ENCODE results near the gene SINHCAF.
"Not testable (repeated sequence)": the region's sequence is repeated elsewhere in the genome, so short reads cannot be mapped to it uniquely, and the experiment has no call there.

The SINHCAF gene

GRCh38 chr12:31325877-31326631 is at the start of gene SINHCAF:
Gene SINHCAF (minus strand): TSS chr12:31326150. CDS start chr12:31298204, 27,946 bp downstream.
- DNase-seq = peak; percentile 98

- not testable (repeated sequence) for DNase-seq
Observed at GRCh38 chr12:31375422-31375821, 49.5 kb upstream of the SINHCAF start.

GRCh38 chr12:31371256-31371620 is 45.3 kb upstream of the SINHCAF start:
- DNase-seq = no peak

- DNase-seq = peak; percentile 15
Observed at GRCh38 chr12:31370531-31371255, 44.7 kb upstream of the SINHCAF start.

GRCh38 chr12:31369712-31370521 is 44.0 kb upstream of the SINHCAF start:
- DNase-seq = peak; percentile 90

GRCh38 chr12:31368666-31369361 is 42.9 kb upstream of the SINHCAF start:
- DNase-seq = peak; percentile 73

GRCh38 chr12:31366104-31366621 is 40.2 kb upstream of the SINHCAF start:
- no peak for DNase-seq

GRCh38 chr12:31363831-31364230 is 37.9 kb upstream of the SINHCAF start:
- DNase-seq = no peak

GRCh38 chr12:31363416-31363809 is 37.5 kb upstream of the SINHCAF start:
- DNase-seq = peak; percentile 23

- peak; percentile 77 for DNase-seq
Observed at GRCh38 chr12:31362759-31363415, 36.9 kb upstream of the SINHCAF start.

GRCh38 chr12:31362115-31362758 is 36.3 kb upstream of the SINHCAF start:
- peak; percentile 89 for DNase-seq

GRCh38 chr12:31361730-31362114 is 35.8 kb upstream of the SINHCAF start:
- no peak for DNase-seq

GRCh38 chr12:31355747-31356107 is 29.8 kb upstream of the SINHCAF start:
- no peak for DNase-seq

- DNase-seq = peak; percentile 61
Observed at GRCh38 chr12:31353750-31354708, 28.1 kb upstream of the SINHCAF start.

GRCh38 chr12:31346267-31346666 is 20.3 kb upstream of the SINHCAF start:
- peak; percentile 12 for DNase-seq

- no peak for DNase-seq
Observed at GRCh38 chr12:31343139-31343538, 17.2 kb upstream of the SINHCAF start.

GRCh38 chr12:31342286-31342685 is 16.3 kb upstream of the SINHCAF start:
- DNase-seq = peak; percentile 74

- DNase-seq = no peak
Observed at GRCh38 chr12:31339831-31340622, 14.1 kb upstream of the SINHCAF start.

GRCh38 chr12:31337952-31338351 is 12.0 kb upstream of the SINHCAF start:
- DNase-seq = no peak
